Keratinocyte (primary cell): ENCODE results near the gene GPHB5. TPM values are rescaled to one million over a fixed set of nuclear protein-coding genes. Genes with fewer than 3 reads are reported as not detected.
"Not testable (repeated sequence)": the region's sequence is repeated elsewhere in the genome, so short reads cannot be mapped to it uniquely, and the experiment has no call there.

Experiments
- DNase-seq: peaks from one replicate; pipeline ENCODE4 v3.0.0-alpha.2; 2011; ENCODE audit warnings: low read depth, missing footprints, low spot score
- FAIRE-seq: peaks from 2 replicates; lab custom pipeline; 2011; peaks lifted over from hg19 to GRCh38; lab: Jason Lieb, UNC
- H2AFZ ChIP-seq: 2 replicates; pipeline ENCODE4 v1.6.0; 2012; ENCODE audit warnings: low read length, control low read depth, inconsistent platforms; ENCODE audit not compliant: control insufficient read depth
- H3K27ac ChIP-seq: 2 replicates; pipeline ENCODE4 v1.5.1; 2011; ENCODE audit warnings: low read length; ENCODE audit not compliant: control insufficient read depth, insufficient read depth
- H3K27me3 ChIP-seq: 3 replicates; pipeline ENCODE4 v1.6.0; 2011; ENCODE audit warnings: low read length; ENCODE audit not compliant: control insufficient read depth, insufficient read depth; ENCODE audit errors: extremely low read depth
- H3K36me3 ChIP-seq, 2 experiments: 2 replicates in 1 of 2; 3 replicates in 1 of 2; pipeline ENCODE4 v1.5.1; 2011; ENCODE audit warnings: low read length in 2 of 2, mild to moderate bottlenecking in 1 of 2; ENCODE audit not compliant: control insufficient read depth in 2 of 2, insufficient read depth in 2 of 2; ENCODE audit errors: extremely low read depth in 1 of 2
- H3K4me1 ChIP-seq: 3 replicates; pipeline ENCODE4 v1.5.1; 2011; ENCODE audit warnings: low read length; ENCODE audit not compliant: control insufficient read depth, insufficient read depth; ENCODE audit errors: extremely low read depth
- H3K4me2 ChIP-seq: 3 replicates; pipeline ENCODE4 v1.6.0; 2011; ENCODE audit warnings: low read depth, low read length; ENCODE audit not compliant: control insufficient read depth, insufficient read depth; ENCODE audit errors: extremely low read depth
- H3K4me3 ChIP-seq, 3 experiments: fragments of 200-600 bp in 1 of 3; sonication (generic) in 1 of 3; 2 replicates in 2 of 3; 3 replicates in 1 of 3; pipeline ENCODE4 v1.5.1; 2011 to 2016; ENCODE audit warnings: low read length in 3 of 3, mild to moderate bottlenecking in 3 of 3, control low read depth in 2 of 3, inconsistent platforms in 1 of 3, low read depth in 1 of 3, mixed read lengths in 1 of 3, mixed run types in 1 of 3, moderate library complexity in 1 of 3; ENCODE audit not compliant: control insufficient read depth in 2 of 3, insufficient read depth in 2 of 3; ENCODE audit errors: extremely low read depth in 1 of 3
- H3K79me2 ChIP-seq: 2 replicates; pipeline ENCODE4 v1.6.0; 2012; ENCODE audit warnings: low read length; ENCODE audit not compliant: control insufficient read depth, insufficient read depth
- H3K9ac ChIP-seq: 3 replicates; pipeline ENCODE4 v1.6.0; 2011; ENCODE audit warnings: low read length; ENCODE audit not compliant: control insufficient read depth, insufficient read depth; ENCODE audit errors: extremely low read depth
- H3K9me1 ChIP-seq: 3 replicates; pipeline ENCODE4 v1.6.0; 2011; ENCODE audit warnings: low read length; ENCODE audit not compliant: control insufficient read depth, insufficient read depth; ENCODE audit errors: extremely low read depth
- H3K9me3 ChIP-seq: 2 replicates; pipeline ENCODE4 v1.5.1; 2012; ENCODE audit warnings: low read depth, low read length; ENCODE audit not compliant: control insufficient read depth
- H4K20me1 ChIP-seq: 3 replicates; pipeline ENCODE4 v1.6.0; 2011; ENCODE audit warnings: low read length; ENCODE audit not compliant: control insufficient read depth, insufficient read depth; ENCODE audit errors: extremely low read depth
- CTCF ChIP-seq, 3 experiments: IDR thresholded peaks in 1 of 3; conservative IDR thresholded peaks in 1 of 3; optimal IDR thresholded peaks in 1 of 3; 2 replicates in 2 of 3; 3 replicates in 1 of 3; pipeline versions ENCODE3 to v1.5.1; 2011; ENCODE audit warnings: low read length in 3 of 3, mild to moderate bottlenecking in 3 of 3, moderate library complexity in 2 of 3, control low read depth in 1 of 3, inconsistent platforms in 1 of 3; ENCODE audit not compliant: insufficient read depth in 2 of 3; ENCODE audit errors: extremely low read depth in 1 of 3
- EZH2 ChIP-seq: IDR thresholded peaks from one replicate; pipeline ENCODE4 v1.6.1; 2012; ENCODE audit warnings: inconsistent platforms, mild to moderate bottlenecking, low read length, moderate library complexity
- dilution Hi-C: fragments of 300-500 bp; cut with MboI; formaldehyde crosslinking; loops from one replicate; pipeline ENCODE4 v1.7.0; 2020; ENCODE audit warnings: low sequenced_read_pairs; ENCODE audit not compliant: extremely low pct_ligation_motif_present
- polyA plus RNA-seq, 5 experiments: library from polyadenylated mRNA; depleted of rRNA in 3 of 5; stranded (reverse) in 3 of 5; stranded (forward) in 1 of 5; unstranded in 1 of 5; fragments of >200 nt; gene quantifications; 1 replicate in 1 of 5; 2 replicates in 3 of 5; 3 replicates in 1 of 5; pipeline versions ENCODE4 v1.2.1 to v1.2.3, GENCODE V29; 2011 to 2012; ENCODE audit warnings: missing spikeins in 2 of 5, low read depth in 1 of 5, low replicate concordance in 1 of 5

GPHB5 gene
- polyA plus RNA-seq, 1 donor (not counting 4 experiments of a cell fraction or from before 2014, with no cell fraction given), result not detected

GRCh38 chr14:63322472-63322871 is 3.7 kb upstream of the GPHB5 start:
- Histone ChIP-seq H3K4me2 (no peak overlapping the region), H3K4me1 (no peaks in the 10 kb centered on the region), H3K4me3 (no peak overlapping the region), H3K9me3 (no peaks in the 10 kb centered on the region), H3K9me1 (no peaks in the 10 kb centered on the region), H4K20me1 (no peaks in the 10 kb centered on the region), H3K9ac (no peak overlapping the region), H3K79me2 (no peaks in the 10 kb centered on the region), H3K27me3 (no peaks in the 10 kb centered on the region), H3K27ac (no peak overlapping the region), H2AFZ (no peak overlapping the region), H3K36me3 (no peaks in the 10 kb centered on the region)
- DNase-seq, result no peak
- TF ChIP-seq EZH2 (no peak), CTCF (optimal IDR thresholded peaks at IDR 0.05 in 1 of 3, IDR thresholded peaks at IDR 0.05 in 1 of 3, conservative IDR thresholded peaks at IDR 0.05 in 1 of 3; ENCODE audit: extremely low read depth in 1 of 3, insufficient read depth in 2 of 3, low read length in 3 of 3) (no peak)
- FAIRE-seq, result no peak
- dilution Hi-C loops, result no loop called here

GRCh38 chr14:63308723-63309317 is 9.9 kb downstream of the GPHB5 start:
- no peak overlapping the region for H3K4me2 ChIP-seq
- no peaks in the 10 kb centered on the region for H3K4me1 ChIP-seq
- no peaks in the 10 kb centered on the region for H3K36me3 ChIP-seq
- TF ChIP-seq EZH2, result no peak
- peak; percentile 50 to 71 (median 69) for TF ChIP-seq CTCF (optimal IDR thresholded peaks at IDR 0.05 in 1 of 3, IDR thresholded peaks at IDR 0.05 in 1 of 3, conservative IDR thresholded peaks at IDR 0.05 in 1 of 3; ENCODE audit: extremely low read depth in 1 of 3, insufficient read depth in 2 of 3, low read length in 3 of 3)
- H3K9me3 ChIP-seq, result no peaks in the 10 kb centered on the region
- H3K9ac ChIP-seq, result no peak overlapping the region
- no peak for FAIRE-seq
- H3K9me1 ChIP-seq, result no peaks in the 10 kb centered on the region
- dilution Hi-C loops, result no loop called here
- H3K27me3 ChIP-seq, result no peaks in the 10 kb centered on the region
- no peak overlapping the region for H3K27ac ChIP-seq
- no peak for DNase-seq
- no peaks in the 10 kb centered on the region for H4K20me1 ChIP-seq
- no peak overlapping the region for H3K4me3 ChIP-seq
- H2AFZ ChIP-seq, result no peak overlapping the region
- H3K79me2 ChIP-seq, result no peaks in the 10 kb centered on the region

GRCh38 chr14:63304429-63304828 is 14.3 kb downstream of the GPHB5 start:
- H3K4me1 ChIP-seq, H3K4me2 ChIP-seq, dilution Hi-C loops, H3K9ac ChIP-seq, H3K4me3 ChIP-seq, H2AFZ ChIP-seq, H3K27ac ChIP-seq, H3K27me3 ChIP-seq, DNase-seq, H3K36me3 ChIP-seq, H3K9me3 ChIP-seq, H3K9me1 ChIP-seq, H3K79me2 ChIP-seq, FAIRE-seq, H4K20me1 ChIP-seq: not testable (repeated sequence)
